Esophagus muscularis mucosa (tissue), 4 donors: ENCODE data around the gene MARVELD1. TPM values are rescaled to one million over a fixed set of nuclear protein-coding genes. Genes with fewer than 3 reads are reported as not detected.

ENCODE experiments used
- DNase-seq: peaks from one replicate; pipeline ENCODE4 v3.0.0-alpha.2; 2017; ENCODE audit errors: extremely low spot score
- H3K27ac ChIP-seq, 4 donors: fragments of 200-600 bp; sonication (generic); replicated peaks in 1 of 4; 1 replicate in 3 of 4; 2 replicates in 1 of 4; pipeline ENCODE4 v1.5.1; 2016 to 2019; ENCODE audit warnings: mild to moderate bottlenecking in 1 of 4
- H3K27me3 ChIP-seq, 4 donors: fragments of 200-600 bp; sonication (generic); one replicate each; pipeline versions ENCODE4 v1.5.1 to v1.6.0; 2016 to 2019
- H3K36me3 ChIP-seq, 4 donors: fragments of 200-600 bp; sonication (generic); one replicate each; pipeline ENCODE4 v1.5.1; 2016 to 2019
- H3K4me1 ChIP-seq, 4 donors: fragments of 200-600 bp; sonication (generic); one replicate each; pipeline ENCODE4 v1.5.1; 2016 to 2019
- H3K4me3 ChIP-seq, 4 donors: fragments of 200-600 bp; sonication (generic); 1 replicate in 2 of 4; 2 replicates in 2 of 4; pipeline ENCODE4 v1.5.1; 2016 to 2019; ENCODE audit warnings: mild to moderate bottlenecking in 4 of 4, moderate library complexity in 1 of 4
- H3K9me3 ChIP-seq, 4 donors: fragments of 200-600 bp; sonication (generic); 1 replicate in 3 of 4; 2 replicates in 1 of 4; pipeline ENCODE4 v1.5.1; 2016 to 2019
- EP300 ChIP-seq: sonication (generic); formaldehyde crosslinking; IDR thresholded peaks from one replicate; pipeline ENCODE4 v1.6.1; 2017; ENCODE audit warnings: antibody characterized with exemption
- POLR2A ChIP-seq: fragments of 450-650 bp; IDR thresholded peaks from one replicate; pipeline ENCODE4 v1.6.1; 2017; ENCODE audit warnings: antibody characterized with exemption, moderate library complexity, mild to moderate bottlenecking, low read depth
- POLR2AphosphoS5 ChIP-seq, 2 donors: sonication (generic); formaldehyde crosslinking; IDR thresholded peaks; one replicate each; pipeline ENCODE4 v1.6.1; 2017; ENCODE audit warnings: antibody characterized with exemption in 2 of 2
- WGBS: methylation state at CpG from one replicate; pipeline ENCODE4 v1.1.5; 2018; 5-methylcytosine and 5-hydroxymethylcytosine counted together
- intact Hi-C: fragments of 100-400 bp; cut with DNase I; formaldehyde crosslinking; loops from one replicate; pipeline ENCODE4 v1.15.1; 2023
- total RNA-seq, 4 donors: library from RNA; depleted of rRNA; stranded (reverse); fragments of >200 nt; gene quantifications; one replicate each; pipeline versions ENCODE4 v1.1.0 to v1.2.1, GENCODE V29; 2016
- TF ChIP-seq, protein P1 (sequence below), 3 experiments: fragments of 200-600 bp in 2 of 3; fragments of 450-650 bp in 1 of 3; sonication (generic) in 2 of 3; IDR thresholded peaks; one replicate each; pipeline ENCODE4 v1.5.1; 2017 to 2019; ENCODE audit warnings: antibody characterized with exemption in 3 of 3, mild to moderate bottlenecking in 2 of 3, moderate library complexity in 1 of 3

MARVELD1 gene
- total RNA-seq, 4 donors from 2014 or later, result 43.4 to 104 (median 73.9) TPM

DNA sequence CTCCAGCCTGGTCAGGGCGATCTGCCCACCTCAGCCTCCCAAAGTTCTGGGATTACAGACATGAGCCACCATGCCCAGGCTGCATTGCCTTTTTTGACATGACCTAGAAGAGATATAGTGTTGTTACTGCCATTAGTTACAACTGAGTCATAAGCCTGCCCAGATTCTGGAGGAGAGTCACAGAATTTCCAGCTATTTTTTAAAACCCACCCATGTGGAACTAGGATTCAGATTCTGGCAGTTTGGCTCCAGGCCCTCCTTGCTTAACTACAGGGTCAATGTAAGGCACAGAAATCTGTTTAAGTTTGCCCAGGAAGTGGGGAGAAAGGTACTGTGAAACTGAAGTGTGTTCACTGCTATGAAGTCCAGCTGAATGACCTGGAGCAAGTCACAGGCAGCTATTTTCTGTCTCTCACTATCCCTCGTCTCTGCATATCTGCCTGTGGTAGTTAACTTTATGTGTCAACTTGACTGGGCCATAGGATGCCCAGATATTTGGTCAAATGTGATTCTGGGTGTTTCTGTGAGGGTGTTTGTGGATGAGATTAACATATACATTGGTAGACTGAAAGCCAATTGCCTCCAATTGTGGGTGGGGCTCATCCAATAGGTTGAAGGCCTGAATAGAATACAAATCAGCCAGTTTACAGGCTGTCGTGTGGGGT, 8.4 kb upstream of the MARVELD1 start:
- intact Hi-C loops, result no loop called here

DNA sequence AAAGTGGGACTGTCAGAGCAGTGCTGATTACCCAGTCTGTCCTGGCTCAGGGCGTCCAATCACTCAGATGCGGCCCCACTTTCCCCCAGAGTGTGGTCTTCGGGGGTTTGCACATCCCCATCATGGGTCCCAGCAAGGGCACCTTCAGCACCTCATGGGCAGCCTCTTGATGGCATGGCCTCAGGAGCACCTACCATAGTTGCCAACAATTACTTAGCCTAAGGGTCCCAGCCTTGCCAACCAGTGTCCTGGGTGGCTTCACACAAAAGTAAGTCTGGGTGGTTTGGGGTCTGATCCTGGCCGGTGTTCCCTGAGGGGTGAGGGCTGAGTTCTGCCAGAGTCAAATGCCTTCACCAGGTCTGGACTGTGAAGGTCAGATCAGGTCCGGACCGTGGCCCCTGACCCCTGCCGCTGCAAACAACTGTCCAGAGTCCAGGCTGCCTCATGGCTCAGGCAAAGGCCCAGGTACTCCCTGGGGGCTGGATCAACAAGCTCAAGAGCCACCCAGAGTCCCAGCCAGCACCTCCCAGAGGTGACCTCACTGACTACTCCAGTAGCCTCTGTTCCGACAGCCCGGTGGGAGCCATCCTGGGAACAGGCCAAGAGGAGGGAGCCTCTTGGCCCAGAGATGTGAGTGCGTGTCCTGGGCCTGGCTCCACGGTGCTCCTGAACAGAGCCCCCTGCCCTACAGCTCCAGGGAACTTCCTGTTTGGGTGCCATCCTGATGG, 6.2 kb upstream of the MARVELD1 start:
- H3K9me3 ChIP-seq, result no peaks in the 10 kb centered on the region
- intact Hi-C loops, result no loop called here
- H3K36me3 ChIP-seq, result no peaks in the 10 kb centered on the region
- no peak for DNase-seq
- no peaks in the 10 kb centered on the region for H3K27me3 ChIP-seq
- peak overlapping the region; percentile 67 to 99 (median 85) for H3K27ac ChIP-seq
- TF ChIP-seq, protein P1, sequence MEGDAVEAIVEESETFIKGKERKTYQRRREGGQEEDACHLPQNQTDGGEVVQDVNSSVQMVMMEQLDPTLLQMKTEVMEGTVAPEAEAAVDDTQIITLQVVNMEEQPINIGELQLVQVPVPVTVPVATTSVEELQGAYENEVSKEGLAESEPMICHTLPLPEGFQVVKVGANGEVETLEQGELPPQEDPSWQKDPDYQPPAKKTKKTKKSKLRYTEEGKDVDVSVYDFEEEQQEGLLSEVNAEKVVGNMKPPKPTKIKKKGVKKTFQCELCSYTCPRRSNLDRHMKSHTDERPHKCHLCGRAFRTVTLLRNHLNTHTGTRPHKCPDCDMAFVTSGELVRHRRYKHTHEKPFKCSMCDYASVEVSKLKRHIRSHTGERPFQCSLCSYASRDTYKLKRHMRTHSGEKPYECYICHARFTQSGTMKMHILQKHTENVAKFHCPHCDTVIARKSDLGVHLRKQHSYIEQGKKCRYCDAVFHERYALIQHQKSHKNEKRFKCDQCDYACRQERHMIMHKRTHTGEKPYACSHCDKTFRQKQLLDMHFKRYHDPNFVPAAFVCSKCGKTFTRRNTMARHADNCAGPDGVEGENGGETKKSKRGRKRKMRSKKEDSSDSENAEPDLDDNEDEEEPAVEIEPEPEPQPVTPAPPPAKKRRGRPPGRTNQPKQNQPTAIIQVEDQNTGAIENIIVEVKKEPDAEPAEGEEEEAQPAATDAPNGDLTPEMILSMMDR (IDR thresholded peaks at IDR 0.05), result no peak
- no peak for TF ChIP-seq EP300
- H3K4me1 ChIP-seq, result peaks cover 18 to 48% (median 45%) of the 10 kb centered on the region in 4 donors
- 70% methylated on average over 8 of the region's 11 CpGs for WGBS
- H3K4me3 ChIP-seq, result no peak overlapping the region

More for the DNA sequence above, 8.4 kb upstream of the MARVELD1 start:
- 92% methylated on average over 3 of the region's 3 CpGs for WGBS
- no peak for DNase-seq
- no peak overlapping the region for H3K27ac ChIP-seq
- TF ChIP-seq EP300, result no peak
- TF ChIP-seq POLR2AphosphoS5 (IDR thresholded peaks at IDR 0.05), result no peak
- TF ChIP-seq POLR2A, result no peak
- TF ChIP-seq, protein P1 (IDR thresholded peaks at IDR 0.05), result no peak
- no peaks in the 10 kb centered on the region for H3K27me3 ChIP-seq
- no peaks in the 10 kb centered on the region for H3K36me3 ChIP-seq
- H3K4me3 ChIP-seq, result no peak overlapping the region
- H3K4me1 ChIP-seq, result peaks cover 16 to 46% (median 40%) of the 10 kb centered on the region in 4 donors
- no peaks in the 10 kb centered on the region for H3K9me3 ChIP-seq

DNA sequence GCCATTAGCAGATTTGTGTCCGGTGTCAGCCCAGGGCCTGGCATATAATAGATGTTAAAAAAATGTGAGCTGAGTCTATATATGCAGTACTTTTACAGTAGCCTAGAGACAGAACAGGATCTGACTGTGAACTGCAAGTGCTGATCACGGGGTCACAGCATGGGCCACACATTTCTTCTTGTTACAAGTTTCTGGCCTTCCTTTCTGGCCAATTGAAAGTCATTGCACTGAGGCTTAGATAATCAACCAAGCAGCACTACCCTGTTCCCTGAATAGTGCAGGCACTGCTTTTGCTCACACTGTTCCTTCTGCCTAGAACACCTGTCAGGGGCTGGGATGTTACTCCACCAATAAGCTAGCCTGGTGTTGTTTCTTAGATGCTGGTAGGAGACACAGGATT, 5.4 kb upstream of the MARVELD1 start:
- peak overlapping the region; percentile 67 to 99 (median 85) for H3K27ac ChIP-seq
- TF ChIP-seq, protein P1 (IDR thresholded peaks at IDR 0.05), result no peak
- TF ChIP-seq POLR2A (no peak), POLR2AphosphoS5 (IDR thresholded peaks at IDR 0.05) (peak; percentile 54 to 73), EP300 (no peak)
- DNase-seq, result no peak
- no peaks in the 10 kb centered on the region for H3K36me3 ChIP-seq
- intact Hi-C loops, result no loop called here
- H3K27me3 ChIP-seq, result no peaks in the 10 kb centered on the region
- no peaks in the 10 kb centered on the region for H3K9me3 ChIP-seq
- peaks cover 24 to 56% (median 54%) of the 10 kb centered on the region in 4 donors for H3K4me1 ChIP-seq
- H3K4me3 ChIP-seq, result no peak overlapping the region
- WGBS, result 66% methylated on average over 2 of the region's 2 CpGs

DNA sequence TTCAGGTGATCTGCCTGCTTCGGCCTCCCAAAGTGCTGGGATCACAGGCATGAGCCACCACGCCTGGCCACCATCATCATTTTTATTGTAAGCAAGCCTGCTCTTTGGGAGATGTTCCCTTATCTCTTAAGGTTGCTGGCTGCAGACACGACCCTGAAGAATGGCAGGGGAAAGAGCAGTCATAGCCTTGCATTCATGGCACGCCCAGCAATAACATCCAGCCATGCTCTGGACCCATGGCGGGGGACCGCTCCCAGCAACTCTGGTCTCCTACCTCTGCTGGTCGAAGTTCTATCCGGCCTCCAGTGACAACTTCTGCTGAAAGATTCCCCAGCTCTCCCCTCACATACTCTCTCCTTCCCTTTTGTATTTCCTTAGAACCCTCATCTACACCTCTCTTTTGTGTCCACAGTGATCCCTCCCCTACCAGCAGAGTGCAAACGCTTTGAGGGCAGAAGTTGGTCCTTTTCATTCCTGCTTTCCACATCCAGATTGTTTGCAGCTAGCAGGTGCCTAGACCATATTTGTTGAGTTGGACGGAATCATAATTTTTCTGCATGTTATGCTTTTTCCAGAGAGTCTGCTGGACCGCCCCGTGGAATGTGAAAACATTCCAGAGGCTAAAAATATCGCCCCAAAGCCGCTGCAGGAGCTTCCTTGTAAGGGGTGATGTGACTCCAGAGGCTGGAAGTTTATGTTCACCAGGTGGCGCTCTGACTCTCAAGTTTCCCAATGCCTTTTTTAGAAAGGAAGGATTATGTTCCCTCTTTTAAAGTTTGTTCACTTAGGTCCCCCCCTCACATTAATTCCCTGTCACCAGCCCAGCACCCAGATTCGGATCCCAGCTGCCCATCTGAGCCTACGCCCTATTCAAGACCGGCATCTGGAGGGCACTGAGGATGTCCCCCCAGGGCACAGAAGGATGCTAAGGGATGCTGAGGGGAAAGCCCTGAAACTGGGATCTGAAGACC, 4.3 kb upstream of the MARVELD1 start:
- Histone ChIP-seq H3K9me3 (no peaks in the 10 kb centered on the region), H3K4me3 (no peak overlapping the region), H3K4me1 (peaks cover 27 to 59% (median 57%) of the 10 kb centered on the region in 4 donors), H3K27me3 (no peaks in the 10 kb centered on the region), H3K27ac (peak overlapping the region; percentile 67 to 99 (median 85)), H3K36me3 (no peaks in the 10 kb centered on the region)
- DNase-seq, result peak; percentile 96
- intact Hi-C loops, result no loop called here
- 40% methylated on average over 18 of the region's 18 CpGs for WGBS
- TF ChIP-seq POLR2A (no peak), POLR2AphosphoS5 (IDR thresholded peaks at IDR 0.05) (peak; percentile 64 to 66)
- TF ChIP-seq, protein P1 (IDR thresholded peaks at IDR 0.05), result peak; percentile 66 to 76 (median 69)
